Measurements from ENCODE around the gene KCNQ1. TPM values are rescaled to one million over a fixed set of nuclear protein-coding genes. Genes with fewer than 3 reads are reported as not detected.

KCNQ1 gene
- total RNA-seq, 1 experiment from 2014 or later, result 2.5 TPM

- no peak for TF ChIP-seq CTCF (IDR thresholded peaks at IDR 0.05)
- TF ChIP-seq STAT6 (CRISPR knock-in tag; conservative IDR thresholded peaks at IDR 0.05; ENCODE audit: low read depth), result no peak
- no peak for TF ChIP-seq JAZF1 (CRISPR knock-in tag; IDR thresholded peaks at IDR 0.05)
- TF ChIP-seq ZNF396 (CRISPR knock-in tag; IDR thresholded peaks at IDR 0.05; ENCODE audit: borderline replicate concordance), result no peak
- TF ChIP-seq, protein P1, sequence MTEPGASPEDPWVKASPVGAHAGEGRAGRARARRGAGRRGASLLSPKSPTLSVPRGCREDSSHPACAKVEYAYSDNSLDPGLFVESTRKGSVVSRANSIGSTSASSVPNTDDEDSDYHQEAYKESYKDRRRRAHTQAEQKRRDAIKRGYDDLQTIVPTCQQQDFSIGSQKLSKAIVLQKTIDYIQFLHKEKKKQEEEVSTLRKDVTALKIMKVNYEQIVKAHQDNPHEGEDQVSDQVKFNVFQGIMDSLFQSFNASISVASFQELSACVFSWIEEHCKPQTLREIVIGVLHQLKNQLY (CRISPR knock-in tag; IDR thresholded peaks at IDR 0.05), result no peak
- TF ChIP-seq FOXP1 (CRISPR knock-in tag; IDR thresholded peaks at IDR 0.05; ENCODE audit: borderline replicate concordance), result no peak
- no peak for TF ChIP-seq ZNF219 (CRISPR knock-in tag; IDR thresholded peaks at IDR 0.05; ENCODE audit: borderline replicate concordance)
- TF ChIP-seq GABPB1 (CRISPR knock-in tag; IDR thresholded peaks at IDR 0.05), result no peak
- no peak for TF ChIP-seq FOXK1 (CRISPR knock-in tag; IDR thresholded peaks at IDR 0.05)
- no peak for TF ChIP-seq ERG (CRISPR knock-in tag; IDR thresholded peaks at IDR 0.05)
Measured at GRCh38 chr11:2524446-2525165, 79.8 kb downstream of the KCNQ1 start (continued).

GRCh38 chr11:2525166-2525861, 80.5 kb downstream of the KCNQ1 start:
- Mint-ChIP-seq H3K27me3 (ENCODE audit: low read depth) (peaks cover 44% of the 10 kb centered on the region), H3K27ac (no peak overlapping the region)
- CTCF ChIA-PET, result interaction anchor here (1.0 to 2.1 kb wide), 2 partner anchors 97 to 105 kb away, joined by 4 to 14 read pairs; no protein-coding TSS in a partner anchor

More at GRCh38 chr11:2525166-2525861, 80.5 kb downstream of the KCNQ1 start:
- DNase-seq (ENCODE audit: low spot score) (peak; percentile 10), ATAC-seq (no peak)
- POLR2A ChIA-PET, result no interaction called here
- Mint-ChIP-seq H3K4me3 (no peak overlapping the region), H3K4me1 (no peaks in the 10 kb centered on the region), H3K9me3 (no peaks in the 10 kb centered on the region), H3K36me3 (no peaks in the 10 kb centered on the region)
- TF ChIP-seq NFYB (CRISPR knock-in tag; conservative IDR thresholded peaks at IDR 0.05; ENCODE audit: low read depth), result no peak
- TF ChIP-seq, protein P2, sequence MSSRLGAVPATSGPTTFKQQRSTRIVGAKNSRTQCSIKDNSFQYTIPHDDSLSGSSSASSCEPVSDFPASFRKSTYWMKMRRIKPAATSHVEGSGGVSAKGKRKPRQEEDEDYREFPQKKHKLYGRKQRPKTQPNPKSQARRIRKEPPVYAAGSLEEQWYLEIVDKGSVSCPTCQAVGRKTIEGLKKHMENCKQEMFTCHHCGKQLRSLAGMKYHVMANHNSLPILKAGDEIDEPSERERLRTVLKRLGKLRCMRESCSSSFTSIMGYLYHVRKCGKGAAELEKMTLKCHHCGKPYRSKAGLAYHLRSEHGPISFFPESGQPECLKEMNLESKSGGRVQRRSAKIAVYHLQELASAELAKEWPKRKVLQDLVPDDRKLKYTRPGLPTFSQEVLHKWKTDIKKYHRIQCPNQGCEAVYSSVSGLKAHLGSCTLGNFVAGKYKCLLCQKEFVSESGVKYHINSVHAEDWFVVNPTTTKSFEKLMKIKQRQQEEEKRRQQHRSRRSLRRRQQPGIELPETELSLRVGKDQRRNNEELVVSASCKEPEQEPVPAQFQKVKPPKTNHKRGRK (CRISPR knock-in tag; IDR thresholded peaks at IDR 0.05; ENCODE audit: borderline replicate concordance), result no peak

All from WTC11 (cell line).